Chondrocyte (in vitro differentiated cells): ENCODE results near the gene RPS6KB2. TPM values are rescaled to one million over a fixed set of nuclear protein-coding genes. Genes with fewer than 3 reads are reported as not detected.

Experiments
- DNase-seq: peaks from one replicate; pipeline ENCODE4 v3.0.0; 2021; ENCODE audit warnings: mixed read lengths, low spot score
- H3K27ac Mint-ChIP-seq: one replicate; pipeline ENCODE4 v1.8.0; 2021; ENCODE audit warnings: mild to moderate bottlenecking, moderate library complexity, mixed read lengths; ENCODE audit not compliant: unreplicated experiment
- H3K27me3 Mint-ChIP-seq: 2 replicates; pipeline ENCODE4 v1.8.0; 2021; ENCODE audit warnings: low read depth, mixed read lengths
- H3K36me3 Mint-ChIP-seq: 2 replicates; pipeline ENCODE4 v1.8.0; 2021; ENCODE audit warnings: low read depth, mixed read lengths
- H3K4me1 Mint-ChIP-seq: 2 replicates; pipeline ENCODE4 v1.8.0; 2021; ENCODE audit warnings: low read depth, mild to moderate bottlenecking, mixed read lengths
- H3K4me3 Mint-ChIP-seq: one replicate; pipeline ENCODE4 v1.8.0; 2021; ENCODE audit warnings: mild to moderate bottlenecking, moderate library complexity, mixed read lengths; ENCODE audit not compliant: unreplicated experiment
- H3K9me3 Mint-ChIP-seq: 2 replicates; pipeline ENCODE4 v1.8.0; 2021; ENCODE audit warnings: low read depth, mixed read lengths
- total RNA-seq: library from RNA; stranded (reverse); gene quantifications from 3 replicates; pipeline ENCODE4 v1.2.1, GENCODE V29; 2021
- TF ChIP-seq, protein P1 (sequence below): fragments of 200-600 bp; sonication (generic); IDR thresholded peaks from 2 replicates; pipeline ENCODE4 v1.5.0; 2021; ENCODE audit warnings: antibody characterized with exemption, mild to moderate bottlenecking, moderate library complexity

Gene RPS6KB2
- total RNA-seq, 1 donor from 2014 or later, result 42.3 TPM

DNA sequence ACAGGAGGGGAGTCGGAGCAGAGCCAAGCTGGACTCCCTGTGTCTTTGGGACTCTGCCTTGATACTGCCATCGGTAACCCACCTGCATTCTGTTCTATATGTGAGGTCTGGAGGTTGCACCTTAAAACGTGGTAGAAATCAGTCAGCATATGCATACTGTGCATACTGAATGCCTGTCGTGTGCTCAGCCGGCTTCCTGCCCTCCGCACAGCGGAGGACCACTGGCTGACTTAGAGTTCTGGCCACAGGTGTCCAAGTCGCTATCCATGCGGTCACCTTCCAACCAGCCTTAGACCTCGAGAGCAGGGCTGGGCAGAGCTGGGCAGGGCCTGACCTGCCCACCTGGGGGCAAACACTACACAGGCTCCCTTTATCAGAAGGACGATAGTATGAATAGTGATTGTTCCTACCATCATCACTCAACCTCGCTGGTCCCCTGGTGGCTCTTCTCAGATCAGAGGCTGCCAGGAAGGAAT lies 20.6 kb upstream of the RPS6KB2 start:
- no peaks in the 10 kb centered on the region for H3K9me3 Mint-ChIP-seq
- H3K27me3 Mint-ChIP-seq, result peaks cover 6% of the 10 kb centered on the region
- H3K36me3 Mint-ChIP-seq, result no peaks in the 10 kb centered on the region
- H3K4me3 Mint-ChIP-seq, result no peak overlapping the region
- DNase-seq, result no peak
- TF ChIP-seq, protein P1, sequence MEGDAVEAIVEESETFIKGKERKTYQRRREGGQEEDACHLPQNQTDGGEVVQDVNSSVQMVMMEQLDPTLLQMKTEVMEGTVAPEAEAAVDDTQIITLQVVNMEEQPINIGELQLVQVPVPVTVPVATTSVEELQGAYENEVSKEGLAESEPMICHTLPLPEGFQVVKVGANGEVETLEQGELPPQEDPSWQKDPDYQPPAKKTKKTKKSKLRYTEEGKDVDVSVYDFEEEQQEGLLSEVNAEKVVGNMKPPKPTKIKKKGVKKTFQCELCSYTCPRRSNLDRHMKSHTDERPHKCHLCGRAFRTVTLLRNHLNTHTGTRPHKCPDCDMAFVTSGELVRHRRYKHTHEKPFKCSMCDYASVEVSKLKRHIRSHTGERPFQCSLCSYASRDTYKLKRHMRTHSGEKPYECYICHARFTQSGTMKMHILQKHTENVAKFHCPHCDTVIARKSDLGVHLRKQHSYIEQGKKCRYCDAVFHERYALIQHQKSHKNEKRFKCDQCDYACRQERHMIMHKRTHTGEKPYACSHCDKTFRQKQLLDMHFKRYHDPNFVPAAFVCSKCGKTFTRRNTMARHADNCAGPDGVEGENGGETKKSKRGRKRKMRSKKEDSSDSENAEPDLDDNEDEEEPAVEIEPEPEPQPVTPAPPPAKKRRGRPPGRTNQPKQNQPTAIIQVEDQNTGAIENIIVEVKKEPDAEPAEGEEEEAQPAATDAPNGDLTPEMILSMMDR, result no peak
- no peaks in the 10 kb centered on the region for H3K4me1 Mint-ChIP-seq
- H3K27ac Mint-ChIP-seq, result no peak overlapping the region

DNA sequence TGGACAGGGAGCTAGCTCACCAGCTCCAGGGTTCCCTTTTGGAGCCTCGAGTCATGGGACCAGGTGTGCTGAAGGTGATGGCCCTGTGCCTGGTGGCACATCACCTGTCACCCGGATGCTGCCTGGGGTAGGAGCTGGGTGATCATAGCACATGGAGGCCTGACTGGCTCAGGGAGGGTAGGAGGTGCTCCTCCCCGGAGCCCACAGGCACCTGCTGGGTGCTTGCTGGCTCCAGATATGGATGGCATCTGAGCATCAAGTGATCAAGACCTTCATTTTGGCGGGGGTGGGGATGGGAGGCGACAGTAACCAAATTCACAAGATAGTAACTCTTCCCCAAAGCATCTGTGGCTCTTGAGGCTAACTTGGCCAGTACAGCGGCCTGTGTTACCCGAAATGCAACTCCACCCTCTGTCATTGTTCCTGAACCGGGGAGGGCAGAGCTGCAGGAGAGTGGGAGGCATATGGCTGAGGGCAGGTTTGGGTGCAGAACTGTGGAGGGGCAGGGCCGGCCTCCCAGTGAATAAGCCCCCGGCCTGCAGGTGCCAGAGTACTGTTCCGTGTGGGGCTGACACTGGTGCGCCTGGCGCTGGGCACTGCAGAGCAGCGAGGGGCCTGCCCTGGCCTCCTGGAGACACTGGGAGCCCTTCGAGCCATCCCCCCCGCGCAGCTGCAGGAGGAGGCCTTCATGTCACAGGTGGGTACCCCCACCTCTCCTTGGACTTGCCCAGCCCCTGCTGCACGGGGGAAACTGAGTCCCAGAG lies 19.7 kb upstream of the RPS6KB2 start:
- TF ChIP-seq, protein P1, result no peak
- no peaks in the 10 kb centered on the region for H3K4me1 Mint-ChIP-seq

DNA sequence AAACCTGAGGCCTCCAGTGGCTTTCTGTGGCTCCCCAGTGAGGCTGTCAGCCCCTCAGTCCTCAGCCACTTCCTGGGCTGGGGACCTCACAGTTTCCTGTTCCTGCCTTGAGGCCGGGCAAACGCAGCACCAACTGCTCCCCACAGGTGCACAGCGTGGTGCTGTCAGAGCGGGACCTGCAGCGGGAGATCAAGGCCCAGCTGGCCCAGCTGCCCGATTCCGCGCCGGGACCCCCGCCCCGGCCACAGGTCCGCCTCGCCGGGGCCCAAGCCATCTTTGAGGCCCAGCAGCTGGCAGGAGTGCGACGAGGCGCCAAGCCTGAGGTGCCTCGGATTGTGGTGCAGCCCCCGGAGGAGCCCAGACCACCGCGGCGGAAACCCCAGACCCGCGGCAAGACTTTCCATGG lies 19.0 kb upstream of the RPS6KB2 start:
- peaks cover 11% of the 10 kb centered on the region for H3K27me3 Mint-ChIP-seq
- TF ChIP-seq, protein P1, result no peak
- no peak overlapping the region for H3K27ac Mint-ChIP-seq
- DNase-seq, result peak; percentile 87
- H3K4me3 Mint-ChIP-seq, result no peak overlapping the region
- H3K9me3 Mint-ChIP-seq, result no peaks in the 10 kb centered on the region
- no peaks in the 10 kb centered on the region for H3K4me1 Mint-ChIP-seq
- peaks cover 1% of the 10 kb centered on the region for H3K36me3 Mint-ChIP-seq

More for the DNA sequence above, 19.7 kb upstream of the RPS6KB2 start:
- peaks cover 11% of the 10 kb centered on the region for H3K27me3 Mint-ChIP-seq
- no peak for DNase-seq
- H3K9me3 Mint-ChIP-seq, result no peaks in the 10 kb centered on the region
- H3K36me3 Mint-ChIP-seq, result peaks cover 1% of the 10 kb centered on the region
- H3K4me3 Mint-ChIP-seq, result no peak overlapping the region
- H3K27ac Mint-ChIP-seq, result no peak overlapping the region

DNA sequence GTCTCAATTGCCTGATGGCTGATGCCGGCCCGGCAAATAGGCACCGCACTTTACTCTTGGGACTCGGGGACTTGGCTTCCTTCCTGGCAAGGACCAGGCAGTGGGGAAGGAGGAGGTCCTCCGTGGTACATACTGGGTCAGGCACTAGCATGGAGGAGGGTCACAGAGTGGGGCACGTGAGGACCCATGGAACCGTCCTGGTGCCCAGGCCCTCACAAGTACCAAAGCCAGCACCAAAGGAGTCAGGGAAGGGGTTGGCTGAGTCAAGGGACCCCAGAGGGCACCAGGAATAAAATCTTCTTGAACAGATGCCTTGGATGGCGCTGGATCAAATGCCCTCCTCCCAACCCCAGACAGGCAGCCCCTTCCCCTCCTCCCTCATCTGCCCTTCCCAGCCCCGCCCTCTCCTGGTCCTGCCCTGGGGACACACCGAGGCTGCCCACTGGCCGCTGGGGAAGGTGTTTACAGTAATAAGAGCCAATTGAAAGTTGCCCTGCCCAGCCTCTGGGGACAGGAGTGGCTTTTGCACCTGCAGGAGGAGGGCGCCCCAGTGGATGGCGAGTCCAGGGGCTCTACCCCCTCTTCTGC lies 18.4 kb upstream of the RPS6KB2 start:
- Mint-ChIP-seq H3K9me3 (no peaks in the 10 kb centered on the region), H3K36me3 (peaks cover 1% of the 10 kb centered on the region), H3K27me3 (peaks cover 11% of the 10 kb centered on the region), H3K4me3 (no peak overlapping the region), H3K27ac (no peak overlapping the region), H3K4me1 (no peaks in the 10 kb centered on the region)
- TF ChIP-seq, protein P1, result no peak
- no peak for DNase-seq

DNA sequence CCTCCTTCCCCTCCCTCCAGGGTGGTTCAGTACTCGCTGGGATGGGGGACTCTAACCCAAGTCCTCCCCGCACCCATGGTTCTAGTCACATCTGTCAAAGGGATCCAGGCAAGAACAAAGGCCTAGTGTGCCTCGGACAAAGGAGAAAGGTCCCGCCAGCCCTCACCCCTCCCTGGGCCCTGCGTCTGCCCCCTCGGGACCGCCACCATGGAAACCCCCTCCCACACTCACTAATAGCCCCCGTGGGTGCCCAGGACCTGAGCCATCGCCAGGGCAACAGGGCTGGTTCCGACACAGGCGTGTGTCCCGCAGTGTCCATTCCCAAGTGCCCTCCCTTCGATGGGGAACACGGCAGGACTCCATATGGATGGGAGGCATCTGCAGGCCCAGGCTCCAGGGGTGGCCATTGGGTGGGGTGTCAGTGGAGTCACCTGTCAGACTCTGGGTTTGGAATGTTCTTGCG lies 17.9 kb upstream of the RPS6KB2 start:
- no peak overlapping the region for H3K4me3 Mint-ChIP-seq

More for the DNA sequence above, 17.9 kb upstream of the RPS6KB2 start:
- Mint-ChIP-seq H3K9me3 (no peaks in the 10 kb centered on the region), H3K4me1 (no peaks in the 10 kb centered on the region), H3K36me3 (peaks cover 1% of the 10 kb centered on the region), H3K27me3 (peaks cover 11% of the 10 kb centered on the region), H3K27ac (no peak overlapping the region)
- no peak for DNase-seq
- TF ChIP-seq, protein P1, result no peak
